HCEC 1CT (cell line): Measurements from ENCODE around the gene BCAS3.
A peak's percentile ranks its signal among the peaks of the same experiment; 100 is the strongest.
"Not testable (repeated sequence)": the region's sequence is repeated elsewhere in the genome, so short reads cannot be mapped to it uniquely, and the experiment has no call there.

Source experiments
- DNase-seq: peaks from one replicate; pipeline ENCODE4 v3.0.0-alpha.2; 2017

The BCAS3 gene

DNA sequence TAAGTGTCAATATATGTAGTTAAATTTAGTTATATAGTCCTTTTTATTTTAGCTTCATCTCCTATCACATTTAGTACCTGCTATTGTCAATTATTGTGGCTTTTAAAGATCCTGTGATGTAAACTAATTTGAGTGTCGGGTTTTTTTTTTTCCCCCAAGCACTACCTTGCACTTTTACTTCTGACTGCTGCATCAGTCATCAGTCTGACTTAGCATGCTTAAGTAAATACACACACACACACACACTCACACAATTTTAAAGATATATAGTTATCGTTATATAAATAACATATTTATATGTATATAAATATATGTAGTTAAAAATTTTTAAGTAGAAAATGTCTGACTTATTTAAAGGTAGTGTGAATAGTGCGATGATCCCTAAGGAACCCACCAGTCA lies 127.2 kb downstream of the BCAS3 start:
- DNase-seq, result no peak

DNA sequence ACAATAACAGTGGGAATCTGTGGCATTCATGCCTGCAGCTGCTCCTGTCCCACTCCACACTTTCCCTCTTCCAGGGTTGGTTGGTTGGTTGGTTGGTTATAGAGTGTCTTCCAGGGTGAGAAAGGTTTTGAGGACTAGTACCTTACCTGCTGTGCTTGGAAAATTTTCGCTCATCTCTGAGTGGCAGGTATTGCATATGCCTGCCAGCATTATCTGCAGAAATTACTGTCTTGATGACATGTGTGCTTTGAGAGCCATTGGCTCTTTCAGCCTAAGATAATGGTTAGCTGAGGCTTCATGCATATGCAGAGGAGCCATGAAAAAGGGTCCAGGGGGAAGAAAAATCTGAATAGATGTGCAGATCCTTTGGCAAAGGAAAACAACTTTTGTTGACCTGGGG lies 131.8 kb downstream of the BCAS3 start:
- DNase-seq, result no peak

DNA sequence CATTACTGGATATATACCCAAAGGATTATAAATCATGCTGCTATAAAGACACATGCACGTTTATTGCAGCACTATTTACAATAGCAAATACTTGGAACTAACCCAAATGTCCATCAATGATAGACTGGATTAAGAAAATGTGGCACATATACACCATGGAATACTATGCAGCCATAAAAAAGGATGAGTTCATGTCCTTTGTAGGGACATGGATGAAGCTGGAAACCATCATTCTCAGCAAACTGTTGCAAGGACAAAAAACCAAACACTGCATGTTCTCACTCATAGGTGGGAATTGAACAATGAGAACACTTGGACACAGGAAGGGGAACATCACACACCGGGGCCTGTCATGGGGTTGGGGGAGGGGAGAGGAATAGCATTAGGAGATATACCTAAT lies 137.3 kb downstream of the BCAS3 start:
- not testable (repeated sequence) for DNase-seq

DNA sequence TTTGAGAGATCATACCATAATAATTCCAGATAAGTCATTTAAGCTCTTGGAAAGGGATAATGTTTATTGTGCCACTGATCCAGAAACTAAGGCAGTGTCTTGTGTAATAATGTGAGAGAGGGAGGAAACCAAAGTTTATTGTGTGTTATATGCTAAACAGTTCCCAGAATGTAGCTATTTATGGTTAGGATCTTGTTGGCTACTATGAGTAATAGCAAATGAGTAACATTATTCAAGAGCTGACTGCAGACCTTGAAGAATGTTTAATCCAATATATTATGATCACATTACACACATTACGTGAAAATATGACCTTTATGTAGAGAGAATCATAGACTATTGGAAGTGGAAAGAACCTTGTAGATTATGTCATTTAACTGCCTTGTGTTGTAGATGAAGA lies 139.5 kb downstream of the BCAS3 start:
- DNase-seq, result peak; percentile 98

DNA sequence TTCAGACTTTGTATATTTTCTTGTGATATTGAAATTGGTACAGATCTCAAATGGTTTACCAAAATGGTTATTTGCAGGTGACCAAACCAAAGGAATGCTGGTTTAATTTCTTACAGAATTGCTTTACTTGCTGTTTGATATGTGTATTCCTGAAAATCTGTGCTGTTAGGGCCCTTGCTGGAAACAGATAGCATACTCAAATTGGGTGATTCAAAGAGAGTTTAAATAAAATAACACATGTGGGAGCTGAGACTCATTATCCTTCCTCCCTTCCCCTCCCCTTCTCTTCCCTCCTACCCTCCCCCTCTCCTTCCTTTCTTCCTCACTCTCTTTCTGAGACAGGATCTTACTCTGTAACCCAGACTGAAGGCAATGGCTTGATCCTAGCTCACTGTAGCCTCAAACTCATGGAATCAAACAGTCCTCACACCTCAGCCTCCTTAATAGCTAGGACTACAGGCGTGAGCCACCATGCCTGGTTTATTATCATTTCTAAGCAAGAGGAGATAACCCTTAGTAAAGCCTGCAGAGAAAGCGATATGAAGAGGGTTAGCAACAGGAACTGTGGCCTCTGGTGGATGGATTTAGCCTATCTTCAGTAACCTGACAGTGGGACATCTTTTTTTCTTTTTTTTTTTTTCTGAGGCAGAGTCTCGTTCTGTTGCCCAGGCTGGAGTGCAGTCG lies 141.9 kb downstream of the BCAS3 start:
- no peak for DNase-seq

DNA sequence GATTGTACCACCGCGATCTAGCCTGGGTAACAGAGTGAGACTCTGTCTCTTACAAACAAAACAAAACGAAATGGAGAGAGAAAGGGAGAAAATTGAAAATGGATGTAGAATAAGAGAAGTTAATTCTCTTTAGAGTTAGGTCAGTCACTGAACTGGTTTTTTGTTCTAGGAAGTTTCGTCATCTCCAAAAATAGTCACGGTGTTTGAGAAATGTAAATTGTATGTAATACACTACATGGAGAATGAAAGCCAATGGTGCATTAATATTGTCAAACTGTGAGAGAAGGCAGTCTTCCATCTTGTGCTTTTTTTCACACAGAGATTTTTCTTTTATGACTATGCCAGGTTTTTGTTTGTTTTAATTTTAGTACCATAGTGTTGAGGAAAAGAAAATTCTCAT lies 145.9 kb downstream of the BCAS3 start:
- DNase-seq, result no peak

DNA sequence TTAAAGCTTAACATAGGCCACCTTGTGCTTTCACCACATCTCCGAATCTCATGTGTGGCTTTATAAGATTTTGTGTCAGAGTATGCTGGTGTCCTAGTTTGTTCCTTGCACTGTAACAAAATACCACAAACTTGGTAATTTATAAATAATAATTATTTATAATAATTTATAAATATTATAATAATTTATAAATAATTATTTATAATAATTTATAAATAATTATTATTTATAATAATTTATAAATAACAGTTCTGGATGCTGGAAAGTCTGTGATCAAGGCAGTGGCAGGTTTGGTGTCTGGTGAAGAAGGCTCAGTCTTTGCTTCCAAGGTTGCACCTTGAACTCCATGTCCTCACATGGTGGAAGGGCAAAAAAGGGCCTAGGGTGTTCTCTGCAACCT lies 147.7 kb downstream of the BCAS3 start:
- no peak for DNase-seq

DNA sequence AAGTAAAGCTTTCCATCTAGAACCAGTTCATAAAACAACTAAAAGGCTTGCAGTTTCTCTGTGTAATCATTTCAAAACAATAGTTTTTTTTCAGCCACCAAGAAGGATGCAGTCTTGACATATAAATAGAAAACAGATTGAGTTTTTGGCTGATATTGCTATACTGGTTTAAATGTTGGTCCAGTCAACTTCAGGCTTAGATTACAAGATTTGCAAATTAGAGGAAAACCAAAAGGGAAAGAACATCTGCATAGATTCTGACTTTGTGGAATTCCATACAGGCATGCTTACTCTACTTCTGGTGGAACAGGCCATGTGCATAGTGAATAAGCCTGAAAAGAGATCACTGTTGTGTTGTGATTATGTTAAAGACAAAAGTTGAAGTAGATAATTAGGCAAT lies 150.3 kb downstream of the BCAS3 start:
- DNase-seq, result no peak

DNA sequence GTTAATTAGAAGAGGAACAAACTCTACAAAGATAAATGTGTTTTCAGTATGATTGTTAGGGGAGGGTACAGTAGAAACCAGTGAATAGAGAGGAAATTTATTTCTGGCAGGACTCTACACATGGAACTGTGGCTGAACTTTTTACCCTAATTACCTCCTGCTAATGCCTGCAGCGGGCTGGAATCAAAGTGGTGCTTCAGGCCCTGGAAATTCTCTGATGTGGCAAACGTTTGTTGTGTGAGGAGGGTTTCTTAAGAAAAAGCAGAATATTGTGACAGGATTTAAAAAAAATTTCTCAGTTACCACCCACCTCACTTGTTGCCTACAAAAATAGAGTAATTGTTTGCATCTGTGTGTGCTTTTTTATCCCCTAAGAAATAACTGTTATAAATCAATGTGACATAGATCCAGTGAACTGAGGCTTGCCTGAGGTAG lies 154.5 kb downstream of the BCAS3 start:
- DNase-seq, result no peak

DNA sequence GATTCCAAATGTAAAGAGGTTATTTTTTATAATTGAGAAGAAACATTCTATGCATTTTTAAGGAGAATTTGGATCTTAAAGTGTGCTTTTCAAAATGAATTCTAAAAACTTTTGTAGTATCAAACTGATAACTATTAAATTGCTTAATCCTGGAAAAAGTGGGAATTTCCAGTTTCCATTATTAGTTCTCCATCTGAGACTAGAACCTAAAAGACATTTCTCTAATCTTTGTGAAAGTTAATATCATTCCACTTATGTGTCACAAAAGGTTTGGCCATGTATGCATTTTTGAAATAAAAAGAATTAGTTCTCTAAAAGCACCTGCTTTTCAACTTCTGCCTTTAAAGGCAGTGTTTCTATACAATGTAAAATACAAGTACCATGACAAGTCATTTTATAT lies 155.0 kb downstream of the BCAS3 start:
- no peak for DNase-seq

DNA sequence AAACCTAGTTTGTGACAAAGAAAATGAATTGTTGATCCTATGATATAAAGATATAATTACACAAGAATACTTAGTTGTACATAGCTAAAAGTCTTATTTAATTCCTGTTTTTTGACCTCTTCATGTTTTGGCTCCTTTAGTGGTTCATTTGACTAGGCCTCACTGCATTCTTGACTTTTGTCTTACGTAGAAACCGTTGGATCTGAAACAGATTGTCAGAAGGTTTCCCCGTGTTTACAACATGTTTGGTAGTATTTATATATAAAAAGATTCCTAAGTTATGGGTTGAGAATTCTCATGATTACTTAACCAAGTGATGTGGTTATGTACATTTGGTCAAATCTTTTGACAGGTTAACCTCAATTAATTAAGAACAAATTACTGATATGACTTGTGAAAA lies 162.8 kb downstream of the BCAS3 start:
- no peak for DNase-seq

DNA sequence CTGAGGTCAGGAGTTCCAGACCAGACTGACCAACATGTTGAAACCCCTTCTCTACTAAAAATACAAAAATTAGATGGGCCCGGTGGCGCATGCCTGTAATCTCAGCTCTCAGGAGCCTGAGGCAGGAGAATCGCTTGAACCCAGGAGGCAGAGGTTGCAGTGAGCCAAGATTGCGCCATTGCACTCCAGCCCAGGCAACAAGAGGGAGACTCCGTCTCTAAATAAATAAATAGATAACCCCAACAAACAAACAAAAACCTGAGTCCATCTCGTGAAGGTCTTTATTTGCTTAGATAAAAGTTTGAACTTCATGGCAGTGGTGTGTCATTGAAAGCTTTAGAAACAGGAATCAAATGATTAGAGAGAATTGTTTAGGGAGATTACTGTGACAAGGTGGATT lies 167.4 kb downstream of the BCAS3 start:
- no peak for DNase-seq

DNA sequence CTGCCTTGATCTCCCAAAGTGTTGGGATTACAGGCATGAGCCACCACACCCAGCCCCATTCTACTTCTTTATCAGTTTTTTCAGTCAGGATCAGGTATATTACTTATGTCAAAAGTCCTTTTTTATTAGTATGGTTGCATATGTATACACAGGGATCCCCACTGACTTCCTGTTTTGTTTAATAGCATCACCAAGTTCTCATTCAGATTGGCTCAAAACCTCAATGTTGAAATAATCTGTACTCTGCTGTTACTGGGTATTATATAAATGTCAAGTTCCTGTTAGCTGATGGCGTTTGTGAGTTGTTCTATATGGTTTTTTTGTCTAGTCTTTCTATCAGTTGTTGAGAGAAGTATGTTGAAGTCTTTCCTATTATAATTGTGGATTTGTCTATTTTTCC lies 168.5 kb downstream of the BCAS3 start:
- no peak for DNase-seq

DNA sequence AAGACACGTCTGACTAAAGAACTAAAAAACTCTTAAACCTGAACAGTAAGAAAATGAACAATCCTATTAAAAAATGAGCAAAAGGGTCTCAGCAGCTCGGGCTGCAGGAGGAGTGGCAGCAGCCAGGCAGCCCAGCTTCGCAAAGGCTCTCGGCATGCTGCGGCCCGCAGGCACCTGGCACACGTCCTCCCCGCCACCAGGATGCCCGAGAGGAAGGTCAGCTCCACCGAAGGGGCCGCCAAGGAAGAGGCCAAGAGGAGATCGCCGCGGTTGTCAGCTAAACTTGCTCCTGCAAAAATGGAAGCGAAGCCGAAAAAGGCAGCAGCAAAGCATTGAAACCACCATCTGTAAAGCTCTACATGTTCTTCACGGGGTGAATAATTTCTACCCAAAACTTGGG lies 173.5 kb downstream of the BCAS3 start:
- no peak for DNase-seq

DNA sequence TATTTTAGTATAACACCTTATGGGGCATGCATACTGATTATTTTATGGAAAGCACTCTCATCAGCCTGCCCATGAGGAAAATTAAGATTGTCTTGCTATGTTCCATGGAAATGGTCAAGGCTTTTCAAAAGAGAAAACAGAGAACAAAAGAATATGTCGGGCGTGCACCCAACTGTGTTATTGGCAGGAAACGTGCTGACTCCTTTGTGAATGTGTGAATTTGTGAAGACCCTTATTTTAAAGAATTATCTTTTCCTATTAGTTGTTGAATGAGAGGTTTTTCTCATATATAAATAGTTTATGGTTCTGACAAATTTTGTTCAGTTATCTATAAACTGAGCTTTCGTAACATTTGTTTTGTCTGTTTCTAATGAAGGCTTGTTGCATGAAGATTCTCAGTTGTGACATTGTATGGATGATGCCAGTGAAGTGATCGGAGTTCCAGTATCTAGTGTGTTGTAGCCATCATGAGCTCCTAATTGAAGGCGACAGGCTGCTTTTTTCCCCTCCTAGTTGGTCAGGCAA lies 180.0 kb downstream of the BCAS3 start:
- DNase-seq, result no peak

DNA sequence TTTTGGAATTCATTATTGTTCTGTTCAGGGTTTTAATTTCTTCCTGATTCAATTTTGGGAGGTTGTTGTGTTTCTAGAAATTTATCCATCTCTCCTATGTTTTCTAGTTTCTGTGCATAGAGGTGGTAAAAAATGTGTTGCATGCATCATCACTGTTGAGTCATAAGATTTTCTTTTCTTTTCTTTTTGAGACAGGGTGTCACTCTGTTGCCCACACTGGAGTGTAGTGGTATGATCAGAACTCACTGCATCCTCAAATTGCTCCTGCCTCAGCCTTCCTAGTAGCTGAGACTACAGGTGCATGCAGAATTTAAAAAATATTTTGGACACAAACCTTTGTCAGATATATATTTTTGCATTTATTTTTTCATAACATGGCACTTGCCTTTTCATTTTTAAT lies 184.8 kb downstream of the BCAS3 start:
- DNase-seq, result no peak

DNA sequence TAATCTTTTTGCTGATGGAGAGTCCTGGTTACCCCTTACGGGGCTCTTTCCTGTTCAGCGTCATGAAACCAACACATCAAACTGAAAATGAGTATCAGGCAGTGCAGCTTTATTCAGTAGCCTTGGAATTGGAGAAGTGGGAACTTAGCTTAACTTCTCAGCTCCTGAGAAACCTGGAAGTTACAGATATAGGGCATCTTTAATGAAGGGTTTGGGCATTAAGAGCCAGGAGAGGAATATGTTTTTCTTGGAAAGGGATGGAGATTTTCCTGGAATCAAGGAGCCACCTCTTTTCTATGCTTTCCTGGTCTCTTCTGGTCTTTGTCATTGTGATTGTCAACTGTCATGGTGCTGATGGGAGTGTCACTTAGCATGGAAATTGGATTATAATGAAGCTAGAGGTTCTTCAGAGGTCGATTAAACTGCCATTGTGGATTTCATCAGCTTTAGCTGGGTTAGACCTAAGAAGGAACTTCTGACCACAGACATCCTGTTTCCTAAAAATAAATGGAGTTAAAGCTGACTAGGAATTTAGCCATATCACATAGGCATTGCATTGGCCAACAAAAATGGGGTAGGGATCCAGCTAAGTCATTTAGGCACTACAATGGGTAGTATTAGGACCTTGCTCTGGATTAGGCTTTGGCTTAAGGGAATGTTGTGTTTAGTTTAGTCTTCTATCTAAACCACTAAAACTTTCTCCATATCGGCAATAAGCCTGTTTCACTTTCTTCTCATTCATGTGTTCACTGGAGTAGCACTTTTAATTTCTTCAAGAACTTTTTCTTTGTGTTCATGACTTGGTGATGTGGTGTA lies 186.4 kb downstream of the BCAS3 start:
- peak; percentile 33 for DNase-seq

DNA sequence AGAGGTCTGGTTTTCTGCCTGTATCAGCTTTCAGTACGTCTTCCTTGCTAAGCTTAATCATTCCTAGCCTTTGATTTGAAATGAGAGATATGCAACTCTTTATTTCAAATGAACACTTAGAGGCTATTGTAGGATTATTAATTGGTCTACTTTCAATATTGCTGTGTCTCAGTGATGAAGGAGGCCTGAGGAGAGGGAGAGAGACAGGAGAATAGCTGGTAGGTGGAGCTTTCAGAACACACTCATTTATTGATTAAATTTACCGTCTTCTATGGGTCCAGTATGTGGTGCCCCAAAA lies 187.0 kb downstream of the BCAS3 start:
- no peak for DNase-seq

DNA sequence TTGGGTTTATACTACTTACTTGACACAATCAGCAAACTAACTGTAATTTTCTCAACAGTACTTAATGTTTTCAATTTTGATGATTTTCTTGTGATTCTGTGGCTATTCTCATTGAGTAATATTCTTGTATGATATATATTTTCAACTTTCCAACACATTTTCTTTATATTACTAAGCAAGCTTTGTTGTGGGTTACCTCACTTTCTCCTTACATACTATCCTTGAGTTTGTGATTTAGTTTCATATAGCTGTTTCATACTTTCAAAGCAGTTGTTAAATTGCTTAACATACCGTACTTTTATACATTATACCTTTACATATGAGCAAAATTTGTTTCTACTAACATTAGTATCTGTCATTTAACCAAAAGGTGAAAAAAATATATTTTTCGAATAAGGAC lies 197.1 kb downstream of the BCAS3 start:
- DNase-seq, result no peak

DNA sequence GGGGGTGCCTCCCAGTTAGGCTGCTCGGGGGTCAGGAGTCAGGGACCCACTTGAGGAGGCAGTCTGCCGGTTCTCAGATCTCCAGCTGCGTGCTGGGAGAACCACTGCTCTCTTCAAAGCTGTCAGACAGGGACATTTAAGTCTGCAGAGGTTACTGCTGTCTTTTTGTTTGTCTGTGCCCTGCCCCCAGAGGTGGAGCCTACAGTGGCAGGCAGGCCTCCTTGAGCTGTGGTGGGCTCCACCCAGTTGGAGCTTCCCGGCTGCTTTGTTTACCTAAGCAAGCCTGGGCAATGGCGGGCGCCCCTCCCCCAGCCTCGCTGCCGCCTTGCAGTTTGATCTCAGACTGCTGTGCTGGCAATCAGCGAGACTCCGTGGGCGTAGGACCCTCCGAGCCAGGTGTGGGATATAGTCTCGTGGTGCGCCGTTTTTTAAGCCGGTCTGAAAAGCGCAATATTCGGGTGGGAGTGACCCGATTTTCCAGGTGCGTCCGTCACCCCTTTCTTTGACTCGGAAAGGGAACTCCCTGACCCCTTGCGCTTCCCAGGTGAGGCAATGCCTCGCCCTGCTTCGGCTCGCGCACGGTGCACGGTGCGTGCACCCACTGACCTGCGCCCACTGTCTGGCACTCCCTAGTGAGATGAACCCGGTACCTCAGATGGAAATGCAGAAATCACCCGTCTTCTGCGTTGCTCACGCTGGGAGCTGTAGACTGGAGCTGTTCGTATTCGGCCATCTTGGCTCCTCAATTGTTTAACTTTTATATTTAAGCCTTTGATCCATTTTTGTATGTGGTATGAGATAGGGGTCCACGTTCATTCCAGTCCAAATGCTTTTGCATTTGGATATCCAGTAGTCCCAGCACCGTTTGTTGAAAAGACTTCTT lies 209.3 kb downstream of the BCAS3 start:
- DNase-seq, result not testable (repeated sequence)

DNA sequence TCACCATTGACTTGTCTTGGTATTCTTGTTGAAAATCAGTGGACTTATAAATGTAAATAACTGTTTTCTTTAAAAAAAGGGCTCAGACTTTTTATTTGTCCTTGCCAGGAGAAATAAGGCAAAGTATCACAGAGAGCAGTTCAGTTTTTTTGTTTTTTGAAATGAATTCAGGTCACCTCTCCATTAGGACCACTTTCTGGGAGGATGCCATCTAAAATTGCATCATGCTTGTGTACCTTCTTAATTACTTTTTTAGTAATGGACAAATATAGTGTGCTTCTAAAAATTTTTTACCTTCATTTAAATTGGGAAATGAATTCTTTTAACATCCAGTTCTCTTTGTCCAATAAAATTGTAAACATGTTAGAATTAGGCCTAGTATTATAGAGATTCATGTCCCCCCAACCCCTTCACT lies 210.0 kb downstream of the BCAS3 start:
- DNase-seq, result no peak

DNA sequence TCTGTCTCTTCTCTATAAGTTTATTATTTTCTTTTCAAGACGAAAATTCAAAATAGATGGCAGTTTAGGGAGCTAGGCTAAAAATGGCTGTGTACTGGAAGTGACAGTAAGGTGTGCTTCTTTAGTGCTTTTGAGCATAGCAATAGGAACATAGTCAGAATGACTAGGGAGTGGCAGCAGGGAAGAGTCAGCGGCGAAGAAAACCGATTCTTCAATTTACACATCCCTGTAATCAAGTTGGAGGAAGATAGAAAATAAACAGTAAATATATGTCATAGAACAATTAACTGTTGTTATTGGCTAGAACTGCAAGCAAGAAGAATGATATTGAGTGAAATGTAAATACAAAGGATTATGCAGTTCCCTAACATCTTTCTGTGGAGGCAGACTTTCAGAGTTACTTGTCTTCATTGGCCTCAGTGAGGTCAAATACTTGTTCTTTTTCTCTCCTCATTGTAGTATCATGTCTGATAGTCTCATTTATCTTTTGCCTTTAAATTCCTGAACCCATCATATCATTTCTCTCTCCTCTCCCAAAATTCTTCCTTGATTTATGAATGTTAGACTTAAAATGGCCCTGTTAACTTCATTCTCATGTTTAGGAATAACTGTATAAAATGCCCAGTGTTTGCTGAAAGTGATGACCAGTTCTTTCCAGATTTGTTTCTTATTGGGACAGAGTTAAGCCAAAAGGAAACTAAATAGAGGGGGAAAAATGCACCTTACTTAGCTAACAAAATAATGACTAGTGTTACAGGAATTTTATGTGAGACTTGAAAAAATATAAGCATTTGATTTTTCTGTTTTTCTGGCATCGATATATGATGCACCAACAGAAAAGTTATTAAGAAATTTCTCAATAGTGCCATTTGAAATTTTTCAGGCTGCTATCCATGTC lies 211.4 kb downstream of the BCAS3 start:
- DNase-seq, result no peak

DNA sequence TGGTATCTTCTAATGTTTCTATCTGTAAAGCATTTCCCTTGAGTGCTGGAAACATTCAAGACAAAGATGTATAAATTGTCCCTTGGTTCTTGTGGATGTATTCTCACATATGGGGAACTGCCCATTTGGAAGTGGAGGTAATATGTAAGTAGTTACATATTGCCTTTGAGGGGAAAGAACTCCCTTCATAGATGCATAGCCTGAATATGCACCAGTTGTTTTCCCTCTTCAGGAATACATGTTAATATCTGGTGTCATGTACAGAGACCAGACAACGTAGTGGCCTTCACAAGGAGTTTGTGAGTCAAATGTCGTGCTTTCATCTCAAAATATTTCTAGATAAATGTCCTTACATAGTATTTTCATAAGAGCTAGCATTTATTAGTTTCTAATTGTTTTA lies 213.5 kb downstream of the BCAS3 start:
- DNase-seq, result no peak
